DOHH2 (cell line): ENCODE results near the gene NPC2.

Source experiments
- CTCF ChIP-seq: fragments of 200-600 bp; sonication (generic); IDR thresholded peaks from one replicate; pipeline ENCODE4 v1.5.1; 2014; ENCODE audit warnings: antibody characterized with exemption, mild to moderate bottlenecking, low read depth, low read length; ENCODE audit not compliant: poor library complexity, severe bottlenecking
- EZH2phosphoT487 ChIP-seq: fragments of 200-600 bp; sonication (generic); IDR thresholded peaks from 2 replicates; pipeline ENCODE4 v1.6.1; 2017; ENCODE audit warnings: borderline replicate concordance, mild to moderate bottlenecking, antibody characterized with exemption, low read length, moderate library complexity, mixed read lengths

DNA sequence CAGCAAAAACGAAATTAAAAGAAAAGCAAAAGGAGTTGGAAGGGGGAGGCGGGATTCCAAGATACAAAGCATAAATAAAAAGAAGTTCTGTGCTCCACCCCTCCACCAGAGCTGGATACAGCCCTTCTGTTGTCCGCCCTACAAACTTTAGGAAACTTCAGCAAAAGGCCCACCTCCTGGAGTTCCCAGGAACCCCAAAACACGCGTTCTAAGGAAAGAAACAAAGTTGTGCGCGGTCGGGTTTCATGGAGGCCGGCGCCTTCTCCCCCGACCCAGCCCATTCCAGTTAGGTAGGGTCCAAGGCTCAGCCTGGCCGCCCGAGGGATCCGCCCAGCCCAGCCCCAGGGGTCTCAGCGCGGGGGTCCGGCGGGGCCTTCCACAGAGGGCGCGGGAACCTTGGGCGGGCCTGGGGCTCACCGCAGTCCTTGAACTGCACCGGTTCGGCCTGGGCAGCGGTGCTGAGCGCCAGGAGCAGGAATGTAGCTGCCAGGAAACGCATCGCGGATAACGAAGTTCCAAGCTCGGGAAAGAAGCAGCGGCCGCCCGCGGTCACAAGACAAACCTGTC lies at the start of gene NPC2:
- TF ChIP-seq CTCF (peak; percentile 9), EZH2phosphoT487 (no peak)
